Measurements from ENCODE around the gene ABHD8.

GRCh38 chr19:17302391-17303166, 646 bp downstream of the ABHD8 start:
- TF ChIP-seq CTCF (IDR thresholded peaks at IDR 0.05) (no peak), POLR2A (IDR thresholded peaks at IDR 0.05) (no peak)

Data from testis (tissue), 2 donors.